Measurements from ENCODE around the gene PCTP.

The PCTP gene

GRCh38 chr17:55710829-55711496 lies 39.9 kb upstream of the PCTP start:
- Histone ChIP-seq H3K9me3 (ENCODE audit: low read length) (no peaks in the 10 kb centered on the region), H3K27me3 (ENCODE audit: insufficient read depth, low read length) (no peaks in the 10 kb centered on the region; the same call in 1 of the 2 replicates), H3K27ac (ENCODE audit: low read depth, low read length, poor library complexity, severe bottlenecking) (no peak overlapping the region), H3K9ac (ENCODE audit: low read length) (no peak overlapping the region), H3F3A (ENCODE audit: insufficient read depth, low read length) (no peaks in the 10 kb centered on the region), H3K79me2 (ENCODE audit: insufficient read depth, low read length) (no peaks in the 10 kb centered on the region), H3K4me1 (ENCODE audit: insufficient read depth, low read length, severe bottlenecking) (no peaks in the 10 kb centered on the region), H3K4me2 (ENCODE audit: low read length) (no peak overlapping the region), H4K20me1 (ENCODE audit: insufficient read depth, low read length) (no peaks in the 10 kb centered on the region), H3K36me3 (ENCODE audit: insufficient read depth, low read length) (no peaks in the 10 kb centered on the region), H3K9me2 (ENCODE audit: low read depth, low read length) (no peaks in the 10 kb centered on the region), H3K4me3 (ENCODE audit: low read depth, low read length, poor library complexity, severe bottlenecking) (no peak overlapping the region), H2AFZ (ENCODE audit: low read length) (no peak overlapping the region)
- TF ChIP-seq CTCF (IDR thresholded peaks at IDR 0.05; ENCODE audit: low read length) (no peak), EZH2 (IDR thresholded peaks at IDR 0.05; ENCODE audit: borderline replicate concordance, low read length) (no peak)

GRCh38 chr17:55717432-55717831 lies 33.4 kb upstream of the PCTP start:
- no peak overlapping the region for H2AFZ ChIP-seq (ENCODE audit: low read length)
- H3K27me3 ChIP-seq (ENCODE audit: insufficient read depth, low read length) = no peaks in the 10 kb centered on the region; the same call in 1 of the 2 replicates
- no peaks in the 10 kb centered on the region for H3K9me3 ChIP-seq (ENCODE audit: low read length)
- H3K4me2 ChIP-seq (ENCODE audit: low read length) = no peak overlapping the region
- no peaks in the 10 kb centered on the region for H3K9me2 ChIP-seq (ENCODE audit: low read depth, low read length)
- no peak overlapping the region for H3K4me3 ChIP-seq (ENCODE audit: low read depth, low read length, poor library complexity, severe bottlenecking)
- H3K79me2 ChIP-seq (ENCODE audit: insufficient read depth, low read length) = no peaks in the 10 kb centered on the region
- H3K27ac ChIP-seq (ENCODE audit: low read depth, low read length, poor library complexity, severe bottlenecking) = no peak overlapping the region
- H3K36me3 ChIP-seq (ENCODE audit: insufficient read depth, low read length) = no peaks in the 10 kb centered on the region
- H3F3A ChIP-seq (ENCODE audit: insufficient read depth, low read length) = no peaks in the 10 kb centered on the region
- no peaks in the 10 kb centered on the region for H3K4me1 ChIP-seq (ENCODE audit: insufficient read depth, low read length, severe bottlenecking)
- H3K9ac ChIP-seq (ENCODE audit: low read length) = no peak overlapping the region
- TF ChIP-seq CTCF (IDR thresholded peaks at IDR 0.05; ENCODE audit: low read length) (no peak), EZH2 (IDR thresholded peaks at IDR 0.05; ENCODE audit: borderline replicate concordance, low read length) (no peak)
- no peaks in the 10 kb centered on the region for H4K20me1 ChIP-seq (ENCODE audit: insufficient read depth, low read length)

GRCh38 chr17:55717898-55718735 lies 32.7 kb upstream of the PCTP start:
- Histone ChIP-seq H3K4me1 (ENCODE audit: insufficient read depth, low read length, severe bottlenecking) (no peaks in the 10 kb centered on the region), H4K20me1 (ENCODE audit: insufficient read depth, low read length) (no peaks in the 10 kb centered on the region), H3K27ac (ENCODE audit: low read depth, low read length, poor library complexity, severe bottlenecking) (no peak overlapping the region), H3K36me3 (ENCODE audit: insufficient read depth, low read length) (no peaks in the 10 kb centered on the region), H3K4me2 (ENCODE audit: low read length) (no peak overlapping the region), H3K4me3 (ENCODE audit: low read depth, low read length, poor library complexity, severe bottlenecking) (no peak overlapping the region), H3K9ac (ENCODE audit: low read length) (no peak overlapping the region), H2AFZ (ENCODE audit: low read length) (no peak overlapping the region), H3K27me3 (ENCODE audit: insufficient read depth, low read length) (no peaks in the 10 kb centered on the region; the same call in 1 of the 2 replicates), H3K79me2 (ENCODE audit: insufficient read depth, low read length) (no peaks in the 10 kb centered on the region), H3K9me2 (ENCODE audit: low read depth, low read length) (no peaks in the 10 kb centered on the region), H3F3A (ENCODE audit: insufficient read depth, low read length) (no peaks in the 10 kb centered on the region), H3K9me3 (ENCODE audit: low read length) (no peaks in the 10 kb centered on the region)
- TF ChIP-seq CTCF (IDR thresholded peaks at IDR 0.05; ENCODE audit: low read length) (peak; percentile 76), EZH2 (IDR thresholded peaks at IDR 0.05; ENCODE audit: borderline replicate concordance, low read length) (no peak)

Measured in OCI-LY1 (cell line).